DMS153 treated with DMSO at 0.1 percent for 48 hours (cell line): ENCODE results near the gene ITGA3.

Source experiments
- DNase-seq: peaks from one replicate; lab custom pipeline; 2025; ENCODE audit not compliant: unreplicated experiment; lab: John Stamatoyannopoulos, UW

Gene ITGA3

DNA sequence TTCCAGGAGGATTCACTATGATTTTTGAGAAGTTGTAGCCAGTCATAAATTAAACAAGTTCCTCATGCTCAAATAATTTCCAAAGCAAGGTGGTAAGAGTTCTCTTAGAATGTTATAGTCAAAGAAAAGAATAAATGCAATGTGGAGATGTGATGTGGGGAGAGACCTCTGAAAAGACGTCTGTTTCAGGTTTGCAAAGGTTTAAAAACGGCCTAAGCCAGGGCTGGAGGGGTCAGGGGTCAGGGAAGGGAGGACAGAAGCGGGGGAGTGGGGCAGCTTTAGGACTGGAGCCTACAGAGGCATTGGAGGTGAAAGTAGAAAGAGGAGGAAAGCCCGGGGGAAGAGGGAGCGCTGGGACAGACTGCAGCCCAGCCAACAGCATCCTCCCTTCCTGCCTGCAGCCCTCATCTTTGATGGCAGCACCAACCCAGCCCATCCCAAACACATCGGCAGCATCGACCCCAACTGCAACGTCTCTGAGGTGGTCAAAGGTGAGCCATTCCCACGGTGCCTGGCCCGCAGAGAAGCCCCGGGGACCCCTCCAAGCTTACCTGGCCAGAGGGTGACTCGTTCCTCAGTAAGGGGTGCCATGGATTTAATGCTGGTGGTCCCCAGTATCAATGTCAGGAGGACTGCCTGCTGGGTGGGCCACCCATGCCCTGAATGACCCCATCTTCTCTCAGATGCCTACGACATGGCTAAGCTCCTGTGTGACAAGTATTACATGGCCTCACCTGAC is 50.7 kb downstream of the ITGA3 start:
- DNase-seq, result no peak

DNA sequence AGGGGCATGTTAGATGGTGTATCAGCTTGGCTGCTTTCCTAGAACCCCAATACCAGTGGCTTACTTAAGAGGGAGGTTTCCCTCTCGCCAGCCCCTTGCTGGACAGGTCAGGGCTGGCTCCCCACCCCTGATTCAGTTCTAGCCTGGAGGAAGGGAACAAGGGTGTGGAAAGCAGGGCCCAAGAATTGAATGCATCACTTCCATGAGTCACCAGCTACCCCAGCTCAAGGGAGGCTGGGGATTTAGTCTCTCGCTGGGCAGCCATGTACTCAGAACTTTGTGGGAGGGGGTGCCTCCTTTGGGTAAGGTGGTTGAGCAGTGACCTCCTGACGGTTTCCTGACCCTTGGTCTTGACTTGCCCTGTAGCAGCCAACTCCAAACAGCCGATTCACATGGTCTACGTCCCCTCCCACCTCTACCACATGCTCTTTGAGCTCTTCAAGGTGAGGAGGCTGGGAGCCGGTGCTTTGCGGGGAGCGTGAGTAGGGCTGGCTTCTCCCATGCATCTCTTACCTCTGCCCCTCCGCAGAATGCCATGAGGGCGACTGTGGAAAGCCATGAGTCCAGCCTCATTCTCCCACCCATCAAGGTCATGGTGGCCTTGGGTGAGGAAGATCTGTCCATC is 52.0 kb downstream of the ITGA3 start:
- DNase-seq, result no peak

DNA sequence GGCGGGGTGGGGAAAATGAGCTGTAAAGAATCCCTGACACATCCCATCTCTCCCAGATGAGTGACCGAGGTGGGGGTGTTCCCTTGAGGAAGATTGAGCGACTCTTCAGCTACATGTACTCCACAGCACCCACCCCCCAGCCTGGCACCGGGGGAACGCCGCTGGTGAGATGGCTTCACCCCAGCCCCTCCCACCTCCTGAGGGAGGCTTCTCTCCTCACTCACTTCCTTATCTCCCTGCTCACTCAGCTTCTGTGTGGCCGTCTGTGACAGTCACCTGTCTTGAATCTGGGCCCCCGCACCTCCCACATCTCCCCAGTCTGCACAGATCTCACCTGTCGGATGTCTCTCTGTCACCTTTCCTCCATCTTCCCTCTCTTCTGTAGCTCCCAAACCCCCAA is 52.6 kb downstream of the ITGA3 start:
- no peak for DNase-seq

DNA sequence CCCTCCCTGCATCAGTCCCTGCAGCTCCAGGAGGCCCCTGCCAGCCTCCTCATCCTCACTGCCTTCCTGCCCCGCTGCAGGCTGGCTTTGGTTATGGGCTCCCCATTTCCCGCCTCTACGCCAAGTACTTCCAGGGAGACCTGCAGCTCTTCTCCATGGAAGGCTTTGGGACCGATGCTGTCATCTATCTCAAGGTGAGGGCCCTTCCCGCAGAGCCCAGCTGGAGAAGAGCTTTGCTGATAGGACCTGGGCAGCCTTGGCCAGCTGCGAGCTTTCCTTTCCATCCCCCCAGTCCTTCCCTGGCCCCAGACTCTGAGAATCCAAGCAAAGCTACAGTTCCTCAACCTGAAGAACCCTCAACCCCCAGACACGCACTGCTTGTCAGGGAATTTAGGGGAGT is 53.3 kb downstream of the ITGA3 start:
- no peak for DNase-seq

DNA sequence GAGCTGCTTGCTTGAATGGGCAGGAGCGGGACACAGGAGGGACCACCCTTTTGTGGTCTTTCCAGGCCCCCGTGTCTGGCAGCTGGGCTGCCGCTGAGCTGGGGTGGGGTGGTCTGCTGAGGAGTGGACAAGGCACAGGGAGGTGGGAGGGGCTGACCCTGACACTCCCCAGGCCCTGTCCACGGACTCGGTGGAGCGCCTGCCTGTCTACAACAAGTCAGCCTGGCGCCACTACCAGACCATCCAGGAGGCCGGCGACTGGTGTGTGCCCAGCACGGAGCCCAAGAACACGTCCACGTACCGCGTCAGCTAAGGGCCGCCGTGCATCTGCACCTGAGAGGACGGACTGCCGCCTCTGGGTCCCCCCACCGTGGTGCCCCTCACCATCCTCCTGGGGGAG is 53.9 kb downstream of the ITGA3 start:
- DNase-seq, result no peak

DNA sequence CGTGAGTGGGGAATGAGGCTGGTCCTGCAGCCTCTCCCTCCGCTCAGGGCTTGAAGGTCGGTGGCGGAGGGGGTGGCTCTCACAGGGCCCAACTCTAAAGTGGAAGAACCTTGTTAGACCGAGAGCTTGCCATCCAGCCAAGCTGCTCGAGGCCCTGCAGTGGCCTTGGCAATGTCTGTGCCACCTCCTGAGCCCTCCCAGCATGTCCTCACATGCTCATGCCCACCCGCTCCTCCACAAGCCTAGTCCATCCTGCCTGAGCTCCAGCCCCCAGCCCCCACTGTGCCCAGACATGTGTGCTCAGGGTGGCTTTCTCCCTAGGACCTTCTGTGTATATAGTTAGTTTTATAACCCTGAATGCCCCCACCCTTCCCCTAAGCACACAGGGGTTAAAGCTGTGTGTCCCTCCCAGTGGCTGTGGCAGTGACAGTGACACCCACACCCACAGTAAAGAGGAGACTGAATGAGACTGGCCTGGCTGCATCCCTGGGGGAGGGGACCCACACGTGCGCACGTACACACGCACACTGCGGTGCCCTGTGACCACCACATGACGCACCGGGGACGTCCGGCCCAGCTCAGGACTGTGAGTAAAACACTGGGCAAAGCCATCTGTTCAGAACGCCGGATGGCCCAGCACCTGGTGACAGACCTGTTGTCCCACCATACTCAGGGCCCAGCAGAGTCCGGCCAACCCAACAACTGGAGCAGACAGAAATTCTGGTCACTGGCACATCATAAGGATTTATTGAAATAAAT is 54.9 kb downstream of the ITGA3 start:
- no peak for DNase-seq

DNA sequence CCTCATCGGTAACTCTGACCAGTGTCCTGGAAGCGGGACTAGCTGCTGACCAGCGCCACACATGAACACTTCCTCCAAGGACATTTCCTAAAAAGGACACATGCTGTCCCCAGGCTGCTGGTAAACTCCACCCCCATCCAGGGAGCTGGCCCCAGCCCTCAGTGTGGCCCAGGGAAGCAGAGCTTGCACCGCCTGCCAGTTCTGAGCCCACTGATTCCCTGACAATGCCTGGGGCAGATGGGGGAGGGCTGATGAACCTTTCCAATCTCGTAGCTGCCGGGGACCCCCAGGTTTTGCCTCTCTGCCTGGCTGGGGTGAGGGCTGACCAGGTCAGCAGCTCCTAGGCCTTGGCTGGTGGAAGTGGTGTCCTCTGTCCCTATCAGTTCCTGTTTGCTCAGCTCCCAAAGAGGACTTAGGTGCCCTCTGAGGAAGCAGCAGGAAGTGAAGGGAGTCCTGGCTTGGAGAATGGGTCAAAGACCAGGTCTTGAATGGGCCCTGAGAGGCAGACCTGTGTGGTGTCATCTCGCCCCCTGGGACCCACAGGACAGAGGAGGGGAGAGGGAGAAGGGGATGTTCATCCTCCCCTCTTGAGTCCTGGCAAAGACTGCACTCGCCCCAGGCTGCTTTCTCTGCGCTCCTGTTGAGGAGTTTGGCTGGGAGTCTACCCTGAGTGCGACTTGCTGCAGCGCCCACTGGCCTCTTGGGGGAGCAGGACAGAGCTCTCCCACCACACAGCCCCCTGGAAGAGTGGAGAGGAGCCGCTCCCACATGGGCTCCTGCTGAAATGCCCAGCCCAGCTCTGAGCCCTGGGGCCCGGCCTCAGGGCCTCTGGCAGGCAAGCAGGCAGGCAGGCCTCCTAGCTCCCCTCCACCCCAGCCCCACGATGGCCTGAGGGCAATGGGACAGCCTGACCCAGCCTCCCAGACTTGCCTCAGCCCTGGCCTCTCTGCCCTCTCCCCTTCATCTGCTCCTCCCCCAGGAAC is 56.1 kb downstream of the ITGA3 start:
- DNase-seq, result no peak

DNA sequence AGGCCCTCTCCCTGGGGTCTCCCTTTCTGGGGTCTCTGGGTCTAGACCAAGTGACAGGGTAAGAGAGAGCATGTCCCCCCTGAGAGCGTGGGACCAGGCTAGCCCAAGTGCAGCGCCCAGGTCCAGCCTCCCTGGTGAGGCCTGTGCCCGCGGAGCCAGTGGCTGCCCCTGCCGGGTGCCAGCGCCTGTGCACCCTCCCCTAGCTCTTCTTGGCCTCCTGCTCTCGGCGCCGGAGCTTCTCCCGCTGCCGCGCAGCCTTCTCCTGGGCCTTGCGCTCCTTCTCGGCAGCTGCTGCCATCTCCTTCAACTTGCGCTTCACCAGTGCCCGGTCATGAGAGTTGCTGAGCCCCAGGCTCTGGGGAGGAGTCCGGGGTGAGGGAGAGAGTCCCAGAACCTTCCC is 56.8 kb downstream of the ITGA3 start:
- DNase-seq, result no peak

DNA sequence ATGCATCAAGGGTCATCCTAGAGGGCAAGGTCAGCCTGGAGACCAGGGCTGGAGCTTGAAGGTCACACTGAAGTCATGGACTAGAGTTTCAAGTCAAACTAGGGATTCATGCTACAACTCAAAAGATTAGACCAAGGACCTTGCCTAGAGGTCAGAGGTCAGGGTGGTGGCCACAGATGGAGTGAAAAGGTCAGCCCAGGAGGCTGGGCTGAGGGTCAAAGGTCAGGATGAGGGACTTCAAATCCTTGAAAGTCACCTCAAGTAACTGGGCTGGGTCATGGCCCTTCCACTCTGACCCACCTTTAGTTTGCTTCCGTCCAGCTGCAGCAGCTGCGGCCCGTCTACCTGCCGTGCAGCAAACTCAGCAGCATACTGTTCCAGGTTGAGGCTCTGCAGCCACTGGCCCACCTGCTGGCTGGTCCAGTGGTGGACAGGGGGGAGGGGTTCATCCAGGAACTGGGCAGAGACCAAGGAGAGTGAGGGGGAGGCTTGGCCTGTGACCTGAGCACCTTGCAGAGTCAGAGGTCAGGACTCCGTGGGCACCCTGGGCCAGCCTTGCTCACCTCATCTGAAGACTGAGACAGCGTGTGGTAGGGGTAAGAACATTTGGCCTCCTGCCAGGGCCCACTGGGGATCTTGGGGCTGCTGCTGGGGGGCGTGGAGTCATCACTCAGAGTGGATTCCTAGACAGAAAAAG is 57.9 kb downstream of the ITGA3 start:
- no peak for DNase-seq

DNA sequence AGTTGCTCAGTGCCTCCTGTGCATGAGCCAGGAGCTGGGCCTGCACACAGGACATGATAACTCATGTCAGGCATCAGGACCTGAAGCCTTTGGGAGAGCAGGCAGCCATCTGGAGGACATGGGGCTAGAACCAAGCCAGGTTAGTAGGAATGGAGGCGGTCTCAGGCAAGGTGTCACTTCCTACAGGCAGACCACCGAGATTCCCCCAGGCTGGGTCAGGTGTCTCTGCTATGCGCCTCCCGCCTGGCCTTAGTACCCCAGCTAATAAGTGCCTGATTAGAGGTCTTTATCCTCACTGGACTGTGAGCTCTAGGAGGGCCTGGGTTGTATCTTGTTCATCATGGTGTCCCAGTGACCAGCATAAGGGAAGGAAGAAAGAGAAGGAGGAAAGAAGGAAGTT is 58.5 kb downstream of the ITGA3 start:
- no peak for DNase-seq

DNA sequence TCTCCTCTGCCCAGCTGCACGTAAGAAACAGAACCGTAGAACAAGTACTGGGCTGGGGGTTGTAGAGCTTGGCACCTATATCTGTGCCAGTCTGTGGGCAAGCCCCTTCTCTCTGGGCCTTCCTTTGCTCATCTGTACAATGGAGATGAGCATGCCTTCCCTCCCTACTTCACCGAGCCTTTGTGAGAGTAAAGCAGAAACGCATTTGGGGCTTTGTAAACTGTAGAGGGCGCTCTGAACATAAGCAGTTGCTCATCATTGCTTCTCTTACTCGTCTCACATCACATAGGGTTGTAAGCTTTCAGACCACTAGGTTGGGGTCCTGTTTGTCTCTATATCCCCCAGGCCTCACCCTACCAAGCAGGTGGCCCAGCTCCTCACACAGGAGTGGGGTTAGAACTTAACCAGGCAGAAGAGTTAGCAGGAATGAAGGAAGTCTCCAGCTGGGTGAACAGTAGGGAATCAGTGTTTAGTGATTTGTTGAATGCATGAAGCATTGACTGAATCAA is 59.0 kb downstream of the ITGA3 start:
- DNase-seq, result peak; percentile 27

DNA sequence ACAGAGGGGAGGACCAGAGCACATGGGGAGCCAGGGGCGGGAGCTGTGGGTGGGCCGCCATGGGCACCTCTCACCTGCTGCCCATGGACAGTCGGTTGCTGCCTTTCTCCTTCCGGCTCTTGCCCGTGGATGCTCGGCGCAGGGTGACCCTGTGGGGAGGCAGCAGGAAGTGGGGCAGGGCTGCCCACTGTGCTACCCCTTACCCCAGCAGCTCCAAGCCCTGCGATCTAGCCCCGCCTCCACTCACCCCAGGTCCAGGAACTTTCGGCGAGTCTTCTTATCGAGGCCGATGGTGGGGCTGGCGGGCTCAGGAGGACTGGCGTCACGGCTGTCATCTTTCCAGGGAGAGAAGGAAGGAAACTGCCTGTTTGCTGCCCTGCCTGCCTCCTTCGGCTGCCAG is 59.8 kb downstream of the ITGA3 start:
- no peak for DNase-seq

DNA sequence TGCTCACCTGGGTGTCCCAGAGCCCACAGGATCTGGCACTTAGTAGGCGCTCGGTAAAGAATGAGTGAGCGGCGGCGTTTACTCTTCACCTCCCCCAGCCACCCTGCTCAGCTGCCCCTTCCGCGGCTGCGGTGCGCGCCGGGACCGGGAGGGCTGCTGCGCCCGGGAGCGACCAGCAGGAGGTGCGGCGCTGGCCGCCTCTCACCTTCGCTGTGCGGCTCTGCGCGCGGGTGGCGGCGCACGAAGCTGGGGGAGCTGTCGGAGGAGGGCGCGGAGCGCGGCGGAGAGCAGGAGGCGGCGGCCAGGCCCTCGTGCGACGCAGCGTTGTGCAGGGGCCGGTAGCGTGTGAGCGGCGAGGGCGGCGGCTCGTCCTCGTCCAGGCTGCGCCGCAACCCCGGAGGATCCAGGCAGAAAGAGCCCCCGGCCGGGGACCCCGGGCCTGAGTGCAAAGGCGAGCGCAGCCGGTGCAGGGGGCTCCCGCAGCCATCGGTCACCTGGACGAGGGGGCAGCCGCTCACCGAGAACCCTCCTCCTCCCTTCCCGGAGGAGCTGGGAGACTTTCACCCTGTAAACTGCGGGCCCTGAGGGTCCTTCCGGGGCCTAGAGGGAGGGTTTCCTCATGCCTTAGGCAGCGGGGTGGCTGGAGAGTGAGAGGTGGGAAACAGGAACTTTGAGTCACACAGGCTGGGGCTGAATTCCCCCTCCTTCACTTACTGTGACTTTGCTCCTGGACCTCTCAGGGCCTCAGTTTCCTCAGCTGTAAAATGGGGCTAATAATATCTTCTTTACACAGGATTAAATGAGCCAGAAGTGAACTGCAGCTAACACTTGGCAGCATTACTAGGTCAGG is 61.5 kb downstream of the ITGA3 start:
- DNase-seq, result peak; percentile 62

DNA sequence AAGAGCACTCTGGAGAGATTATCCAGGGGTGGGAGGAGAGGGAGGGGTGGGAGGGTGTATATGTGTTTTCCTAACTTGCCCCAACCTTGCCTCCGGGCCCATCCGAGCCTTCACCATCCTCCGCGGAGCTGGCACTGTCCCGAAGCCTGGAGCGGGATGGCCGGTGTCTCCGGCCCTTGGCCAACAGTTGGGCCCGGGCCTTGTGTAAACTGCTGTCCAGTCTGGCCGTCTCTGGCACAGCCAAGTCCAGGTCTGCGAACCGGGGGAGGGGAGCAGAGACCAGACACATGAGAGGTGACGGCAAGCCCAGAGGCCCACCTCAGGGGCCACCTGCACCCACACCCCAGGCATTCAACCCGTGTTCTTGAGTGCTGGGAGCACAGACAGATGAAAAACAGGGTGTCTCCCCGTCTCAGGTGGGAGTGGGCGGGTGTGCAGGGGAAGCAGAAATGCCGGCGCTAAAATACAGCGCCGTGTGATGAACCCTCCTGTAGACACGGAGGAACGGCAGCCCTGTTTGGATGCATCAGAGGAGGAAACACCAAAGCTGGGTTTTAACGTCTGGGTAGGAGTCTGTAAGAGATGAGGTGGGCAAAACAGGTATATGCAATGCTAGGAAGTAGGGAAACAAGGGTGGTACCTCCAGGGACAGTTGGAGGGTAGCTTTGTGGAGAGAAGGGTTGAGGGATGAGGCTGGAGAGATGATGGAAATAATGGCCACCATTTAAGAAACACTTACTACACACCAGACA is 62.3 kb downstream of the ITGA3 start:
- DNase-seq, result no peak

DNA sequence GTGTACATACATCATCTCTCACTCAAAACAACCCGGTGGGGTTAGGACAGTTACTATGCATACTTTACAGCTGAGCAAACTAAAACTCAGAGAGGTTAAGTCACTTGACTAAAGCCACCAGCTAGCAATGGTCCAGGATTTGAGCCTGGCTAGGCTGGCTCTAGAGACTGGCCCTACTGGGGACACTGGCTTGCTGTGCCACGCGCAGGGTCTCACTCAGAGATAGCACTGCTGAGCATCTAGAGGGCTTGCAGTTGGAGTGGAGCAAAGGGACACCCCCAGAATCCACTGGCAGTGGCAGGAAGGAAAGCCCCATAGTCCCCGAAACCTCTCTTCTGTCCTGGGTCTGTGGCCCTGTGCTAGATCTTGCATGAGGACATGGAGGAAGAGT is 62.9 kb downstream of the ITGA3 start:
- DNase-seq, result no peak

DNA sequence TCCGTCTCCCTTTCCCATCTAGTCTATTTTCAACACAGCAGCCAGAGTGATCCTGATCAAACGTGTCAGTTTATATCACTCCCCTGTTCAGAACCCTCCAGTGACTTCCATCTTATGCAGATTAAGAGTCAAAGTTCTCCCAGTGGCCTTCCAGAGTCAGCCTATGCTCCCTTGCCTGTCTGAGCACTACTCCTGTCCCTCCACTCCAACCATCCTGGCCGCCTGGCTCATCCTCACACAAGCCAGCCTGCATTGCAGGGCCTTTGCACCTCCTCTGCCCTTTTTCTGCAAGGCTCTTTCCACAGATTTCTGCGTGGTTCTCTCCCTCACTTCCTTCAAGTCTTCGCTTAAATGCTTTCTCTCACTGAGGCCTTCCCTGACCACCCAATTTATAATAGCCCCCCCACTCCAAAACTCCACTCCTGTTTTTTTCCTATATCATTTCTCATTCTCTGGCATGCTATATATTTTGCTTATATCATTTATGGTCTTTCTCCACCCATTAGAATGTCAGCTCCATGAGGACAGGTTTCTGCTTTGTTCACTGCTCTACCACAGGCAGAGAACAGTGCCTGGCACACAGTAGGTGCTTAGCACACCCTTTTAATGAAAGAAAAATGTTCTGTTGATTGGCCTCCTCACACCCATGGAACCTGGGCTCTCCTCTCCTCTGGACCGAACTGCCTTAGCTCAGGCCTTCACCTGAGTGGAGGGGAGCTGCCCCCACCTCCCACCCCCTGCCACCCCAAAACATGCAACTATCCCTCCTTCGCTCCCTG is 64.8 kb downstream of the ITGA3 start:
- DNase-seq, result no peak

DNA sequence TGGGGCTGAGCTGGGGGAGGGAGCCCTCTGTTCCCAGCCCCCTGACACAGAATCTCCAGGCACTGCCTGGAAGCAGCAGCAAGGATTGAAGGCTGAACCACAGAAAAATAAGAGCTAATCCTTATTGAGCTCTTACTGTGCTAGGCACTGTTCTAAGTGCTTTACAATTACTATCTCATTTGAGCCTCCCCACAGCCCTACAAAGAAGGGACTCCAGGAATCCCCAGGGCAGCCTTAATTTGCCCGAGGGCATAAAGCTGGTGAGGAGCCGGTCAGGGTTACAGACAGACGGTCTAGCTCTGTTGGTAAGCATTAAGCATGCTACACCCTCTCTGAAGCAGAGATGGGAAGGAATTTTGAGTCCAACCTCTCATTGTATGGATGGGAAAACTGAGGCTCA is 67.0 kb downstream of the ITGA3 start:
- no peak for DNase-seq
